Activated CD4-positive, alpha-beta T cell treated with anti-CD3 and anti-CD28 coated beads for 1 hour (primary cell): ENCODE results near the gene CSNK2B.

ENCODE experiments used
- DNase-seq: peaks from one replicate; pipeline ENCODE4 v3.0.0-alpha.2; 2020

Gene CSNK2B

DNA sequence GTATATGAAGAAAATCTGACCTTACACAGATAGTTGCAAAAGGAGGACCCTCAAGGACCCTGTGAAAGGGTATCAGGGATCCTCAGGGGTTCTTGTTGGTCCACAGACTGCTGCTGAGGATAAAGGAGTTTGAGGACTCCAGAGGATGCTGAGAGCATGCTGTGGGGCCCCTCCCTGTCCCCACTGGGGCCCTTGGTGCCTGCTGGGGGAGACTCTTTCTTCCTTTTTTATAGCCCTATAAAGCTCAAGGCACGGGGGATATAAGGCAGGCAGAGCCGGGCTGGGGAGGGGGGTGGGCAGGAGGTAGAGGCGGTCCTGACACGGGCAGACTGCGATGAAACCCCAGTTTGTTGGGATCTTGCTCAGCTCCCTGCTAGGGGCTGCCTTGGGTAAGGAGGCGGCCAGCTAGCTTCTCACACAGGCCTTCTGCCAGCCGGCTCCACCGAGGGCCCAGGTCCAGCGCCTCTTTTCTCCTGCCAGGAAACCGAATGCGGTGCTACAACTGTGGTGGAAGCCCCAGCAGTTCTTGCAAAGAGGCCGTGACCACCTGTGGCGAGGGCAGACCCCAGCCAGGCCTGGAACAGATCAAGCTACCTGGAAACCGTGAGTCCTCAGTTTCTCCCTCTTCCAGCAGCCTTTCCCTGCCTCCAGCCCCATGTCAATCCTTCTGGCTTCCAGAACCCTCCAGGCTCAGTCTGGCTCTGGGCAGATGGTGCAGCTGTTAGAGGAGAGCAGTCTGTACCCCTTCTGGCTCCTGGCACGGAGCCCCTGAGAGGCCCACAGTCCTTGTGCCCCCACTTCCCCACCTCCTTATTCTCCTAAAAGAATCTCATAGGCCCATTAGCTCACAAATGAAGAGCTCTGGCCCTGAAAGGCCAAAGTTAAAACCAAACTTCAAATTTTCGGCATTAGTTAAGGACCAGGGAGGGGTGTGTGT, 49.4 kb downstream of the CSNK2B start, which contains the start of gene LY6G6D:
Gene LY6G6D (plus strand): TSS at position 327 of the 937 bp plus-strand sequence. CDS start 8 bp downstream, at position 335.
- no peak for DNase-seq

DNA sequence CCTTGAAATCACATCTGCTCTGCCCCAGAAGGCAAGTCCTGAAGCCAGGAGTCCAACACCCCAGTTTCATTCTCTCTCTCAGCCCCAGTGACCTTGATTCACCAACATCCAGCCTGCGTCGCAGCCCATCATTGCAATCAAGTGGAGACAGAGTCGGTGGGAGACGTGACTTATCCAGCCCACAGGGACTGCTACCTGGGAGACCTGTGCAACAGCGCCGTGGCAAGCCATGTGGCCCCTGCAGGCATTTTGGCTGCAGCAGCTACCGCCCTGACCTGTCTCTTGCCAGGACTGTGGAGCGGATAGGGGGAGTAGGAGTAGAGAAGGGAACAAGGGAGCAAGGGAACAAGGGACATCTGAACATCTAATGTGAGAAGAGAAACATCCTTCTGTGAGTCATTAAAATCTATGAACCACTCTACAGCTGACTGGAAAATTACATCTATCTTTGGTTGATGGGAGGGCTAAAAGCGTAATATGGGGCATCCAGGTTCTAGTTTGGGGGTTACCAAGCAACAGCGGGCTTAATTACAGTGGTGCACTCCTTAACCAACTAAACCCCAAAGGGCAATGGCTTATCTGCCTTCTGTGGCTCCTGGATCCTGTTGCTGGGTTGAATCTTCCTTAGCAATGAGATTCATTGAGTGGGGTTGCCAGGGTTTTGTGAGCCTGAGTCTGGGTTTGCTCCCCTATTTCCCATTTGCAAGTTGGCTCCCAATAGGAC, 51.8 kb downstream of the CSNK2B start:
- no peak for DNase-seq

DNA sequence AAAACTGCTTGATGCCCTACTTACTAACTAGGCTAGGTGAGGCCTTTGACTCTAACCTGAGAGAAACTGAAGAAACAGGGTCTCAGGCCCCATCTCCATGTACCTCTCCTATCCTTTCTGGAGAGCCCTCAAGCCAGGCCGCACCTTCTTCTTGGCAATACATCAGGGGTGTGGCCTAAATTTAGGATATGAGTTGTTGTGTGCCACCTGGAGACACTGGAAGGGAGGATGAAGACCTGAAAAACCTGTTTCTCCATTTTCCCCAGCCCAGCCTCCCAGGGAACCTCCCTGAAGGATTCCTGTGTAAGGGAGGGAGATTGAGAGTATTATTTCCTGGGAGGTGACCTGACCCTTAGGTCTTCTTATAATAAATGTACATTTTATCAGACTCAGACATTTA, 52.4 kb downstream of the CSNK2B start:
- no peak for DNase-seq

DNA sequence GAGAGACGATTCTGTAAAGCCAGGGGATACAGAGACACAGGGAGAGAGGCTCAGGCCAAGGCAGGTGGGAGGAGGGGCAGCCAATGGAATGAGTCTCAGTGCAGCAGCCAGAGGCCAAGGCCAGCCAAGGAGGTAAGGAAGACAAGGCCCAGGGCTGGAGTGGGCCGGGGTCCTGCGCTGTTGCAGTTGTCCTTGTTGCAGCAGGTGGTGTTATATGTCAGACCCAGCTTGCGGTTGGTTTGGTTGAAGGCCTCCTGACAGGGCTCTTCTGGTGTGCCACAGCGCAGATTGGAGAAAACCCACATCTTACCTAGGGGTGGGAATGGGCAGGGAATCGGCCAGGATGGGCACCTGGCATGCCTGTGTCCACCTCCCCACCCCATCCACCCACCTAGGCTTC, 53.1 kb downstream of the CSNK2B start:
- DNase-seq = no peak
